Measurements from ENCODE around the gene MAZ. TPM values are rescaled to one million over a fixed set of nuclear protein-coding genes. Genes with fewer than 3 reads are reported as not detected.

MAZ gene
- polyA plus RNA-seq, 1 of the 3 experiments (the other 2 are of a cell fraction) = 163 TPM

DNA sequence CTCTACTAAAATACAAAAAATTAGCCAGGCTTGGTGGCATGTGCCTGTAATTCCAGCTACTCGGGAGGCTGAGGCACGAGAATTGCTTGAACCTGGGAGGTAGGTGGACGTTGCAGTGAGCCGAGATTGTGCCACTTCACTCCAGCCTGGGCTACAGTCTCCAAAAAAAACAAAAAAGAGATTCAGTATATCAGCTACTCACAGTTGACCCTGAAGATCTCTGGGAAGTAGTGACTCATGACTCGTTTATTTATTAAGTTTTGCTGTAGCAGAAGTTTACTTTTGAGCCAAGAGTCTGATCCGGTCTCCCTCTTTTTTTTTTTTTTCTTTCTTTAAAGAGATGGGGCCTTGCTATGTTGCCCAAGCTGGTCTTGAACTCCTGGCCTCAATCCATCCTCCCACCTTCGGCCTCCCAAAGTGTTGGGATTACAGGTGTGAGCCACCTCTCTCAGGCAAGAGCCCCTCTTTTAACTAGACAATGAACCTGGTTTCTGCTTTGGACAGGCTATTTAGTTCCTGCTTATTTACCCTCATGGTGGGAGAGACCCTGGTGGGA is 18.3 kb downstream of the MAZ start:
- H3F3A ChIP-seq (replicated peaks; ENCODE audit: insufficient read depth) = peaks cover 51% of the 10 kb centered on the region
- 14% methylated on average over 7 of the region's 7 CpGs for WGBS (ENCODE audit: low lambda C conversion rate)
- peak overlapping the region; percentile 54 to 97; a peak in 3 of 4 replicates for H3K27ac ChIP-seq (ENCODE audit: low read depth in 2 of 2, low read length in 1 of 2)
- POLR2A ChIA-PET = no interaction called here
- H3K9ac ChIP-seq = peak overlapping the region; percentile 78
- H3K9me2 ChIP-seq = no peaks in the 10 kb centered on the region
- H3K4me2 ChIP-seq = peak overlapping the region; percentile 90
- H3K9me3 ChIP-seq = no peaks in the 10 kb centered on the region
- no peak for DNase-seq
- H2AFZ ChIP-seq (ENCODE audit: low read depth) = no peak overlapping the region
- H3K36me3 ChIP-seq (replicated peaks in 1 of 2; ENCODE audit: control insufficient read depth in 1 of 2, insufficient read depth in 2 of 2, low read length in 1 of 2) = peaks cover under 1 to 8% of the 10 kb centered on the region in 2 experiments
- H3K27me3 ChIP-seq (ENCODE audit: insufficient read depth) = no peaks in the 10 kb centered on the region
- peak overlapping the region in 1 of 2 experiments; percentile 53; a peak in 2 of 4 replicates for H3K4me3 ChIP-seq (ENCODE audit: low read depth in 2 of 2, low read length in 1 of 2)
- CTCF ChIA-PET = interaction anchor here (0.8 to 14.0 kb wide), 4 partner anchors 9 to 196 kb away, joined by 3 to 129 read pairs (median 4); partner anchors contain the start of gene PAGR1
- peaks cover 86% of the 10 kb centered on the region for H3K79me2 ChIP-seq (ENCODE audit: insufficient read depth)
- no peaks in the 10 kb centered on the region for H4K20me1 ChIP-seq (ENCODE audit: insufficient read depth)
- H3K4me1 ChIP-seq (ENCODE audit: control insufficient read depth in 1 of 2, insufficient read depth in 2 of 2, low read depth in 1 of 2, low read length in 1 of 2) = peaks cover 25 to 37% of the 10 kb centered on the region in 2 experiments; a peak in 3 of 4 replicates
- TF ChIP-seq, protein P1, sequence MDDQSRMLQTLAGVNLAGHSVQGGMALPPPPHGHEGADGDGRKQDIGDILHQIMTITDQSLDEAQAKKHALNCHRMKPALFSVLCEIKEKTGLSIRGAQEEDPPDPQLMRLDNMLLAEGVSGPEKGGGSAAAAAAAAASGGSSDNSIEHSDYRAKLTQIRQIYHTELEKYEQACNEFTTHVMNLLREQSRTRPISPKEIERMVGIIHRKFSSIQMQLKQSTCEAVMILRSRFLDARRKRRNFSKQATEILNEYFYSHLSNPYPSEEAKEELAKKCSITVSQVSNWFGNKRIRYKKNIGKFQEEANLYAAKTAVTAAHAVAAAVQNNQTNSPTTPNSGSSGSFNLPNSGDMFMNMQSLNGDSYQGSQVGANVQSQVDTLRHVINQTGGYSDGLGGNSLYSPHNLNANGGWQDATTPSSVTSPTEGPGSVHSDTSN (IDR thresholded peaks at IDR 0.05) = peak; percentile 53
- TF ChIP-seq, protein P2, sequence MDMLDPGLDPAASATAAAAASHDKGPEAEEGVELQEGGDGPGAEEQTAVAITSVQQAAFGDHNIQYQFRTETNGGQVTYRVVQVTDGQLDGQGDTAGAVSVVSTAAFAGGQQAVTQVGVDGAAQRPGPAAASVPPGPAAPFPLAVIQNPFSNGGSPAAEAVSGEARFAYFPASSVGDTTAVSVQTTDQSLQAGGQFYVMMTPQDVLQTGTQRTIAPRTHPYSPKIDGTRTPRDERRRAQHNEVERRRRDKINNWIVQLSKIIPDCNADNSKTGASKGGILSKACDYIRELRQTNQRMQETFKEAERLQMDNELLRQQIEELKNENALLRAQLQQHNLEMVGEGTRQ (IDR thresholded peaks at IDR 0.05; ENCODE audit: borderline replicate concordance, low read depth, low read length) = no peak
- TF ChIP-seq GABPA (IDR thresholded peaks at IDR 0.05; ENCODE audit: low read depth) (no peak), JUND (IDR thresholded peaks at IDR 0.05) (peak; percentile 74), SMC3 (IDR thresholded peaks at IDR 0.05; ENCODE audit: low read depth, low read length) (no peak), RAD21 (IDR thresholded peaks at IDR 0.05; ENCODE audit: low read length) (no peak), SIN3A (IDR thresholded peaks at IDR 0.05; ENCODE audit: borderline replicate concordance, low read depth, low read length) (no peak), YY1 (IDR thresholded peaks at IDR 0.05; ENCODE audit: low read depth) (no peak), TAF1 (IDR thresholded peaks at IDR 0.05; ENCODE audit: borderline replicate concordance, low read depth, low read length) (no peak), POLR2AphosphoS5 (IDR thresholded peaks at IDR 0.05; ENCODE audit: low read depth, low read length) (no peak; the same call in 1 of the 2 replicates), NFIC (IDR thresholded peaks at IDR 0.05; ENCODE audit: borderline replicate concordance) (peak; percentile 48; the same call in 1 of the 2 replicates), CHD2 (IDR thresholded peaks at IDR 0.05; ENCODE audit: low read length, partially characterized antibody) (no peak), ELF1 (IDR thresholded peaks at IDR 0.05) (no peak), RXRA (IDR thresholded peaks at IDR 0.05; ENCODE audit: borderline replicate concordance, low read depth) (peak; percentile 30; the same call in 1 of the 2 replicates), RFX5 (IDR thresholded peaks at IDR 0.05; ENCODE audit: low read length) (no peak), TCF12 (IDR thresholded peaks at IDR 0.05) (peak; percentile 63), MAX (IDR thresholded peaks at IDR 0.05; ENCODE audit: low read depth) (peak; percentile 18; the same call in 1 of the 2 replicates), FOXM1 (IDR thresholded peaks at IDR 0.05; ENCODE audit: low read depth) (peak; percentile 21; the same call in 1 of the 2 replicates), FOXJ3 (CRISPR knock-in tag; IDR thresholded peaks at IDR 0.05) (no peak), TEAD4 (IDR thresholded peaks at IDR 0.05; ENCODE audit: borderline replicate concordance, insufficient read depth) (no peak), EZH2phosphoT487 (IDR thresholded peaks at IDR 0.05; ENCODE audit: borderline replicate concordance, low read depth) (no peak), EP300 (IDR thresholded peaks at IDR 0.05; ENCODE audit: borderline replicate concordance in 1 of 2, low read depth in 1 of 2, low read length in 1 of 2) (no peak), GATA2 (CRISPR knock-in tag; IDR thresholded peaks at IDR 0.05) (no peak)
- TF ChIP-seq, protein P3, sequence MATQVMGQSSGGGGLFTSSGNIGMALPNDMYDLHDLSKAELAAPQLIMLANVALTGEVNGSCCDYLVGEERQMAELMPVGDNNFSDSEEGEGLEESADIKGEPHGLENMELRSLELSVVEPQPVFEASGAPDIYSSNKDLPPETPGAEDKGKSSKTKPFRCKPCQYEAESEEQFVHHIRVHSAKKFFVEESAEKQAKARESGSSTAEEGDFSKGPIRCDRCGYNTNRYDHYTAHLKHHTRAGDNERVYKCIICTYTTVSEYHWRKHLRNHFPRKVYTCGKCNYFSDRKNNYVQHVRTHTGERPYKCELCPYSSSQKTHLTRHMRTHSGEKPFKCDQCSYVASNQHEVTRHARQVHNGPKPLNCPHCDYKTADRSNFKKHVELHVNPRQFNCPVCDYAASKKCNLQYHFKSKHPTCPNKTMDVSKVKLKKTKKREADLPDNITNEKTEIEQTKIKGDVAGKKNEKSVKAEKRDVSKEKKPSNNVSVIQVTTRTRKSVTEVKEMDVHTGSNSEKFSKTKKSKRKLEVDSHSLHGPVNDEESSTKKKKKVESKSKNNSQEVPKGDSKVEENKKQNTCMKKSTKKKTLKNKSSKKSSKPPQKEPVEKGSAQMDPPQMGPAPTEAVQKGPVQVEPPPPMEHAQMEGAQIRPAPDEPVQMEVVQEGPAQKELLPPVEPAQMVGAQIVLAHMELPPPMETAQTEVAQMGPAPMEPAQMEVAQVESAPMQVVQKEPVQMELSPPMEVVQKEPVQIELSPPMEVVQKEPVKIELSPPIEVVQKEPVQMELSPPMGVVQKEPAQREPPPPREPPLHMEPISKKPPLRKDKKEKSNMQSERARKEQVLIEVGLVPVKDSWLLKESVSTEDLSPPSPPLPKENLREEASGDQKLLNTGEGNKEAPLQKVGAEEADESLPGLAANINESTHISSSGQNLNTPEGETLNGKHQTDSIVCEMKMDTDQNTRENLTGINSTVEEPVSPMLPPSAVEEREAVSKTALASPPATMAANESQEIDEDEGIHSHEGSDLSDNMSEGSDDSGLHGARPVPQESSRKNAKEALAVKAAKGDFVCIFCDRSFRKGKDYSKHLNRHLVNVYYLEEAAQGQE (IDR thresholded peaks at IDR 0.05; ENCODE audit: low read depth, low read length) = no peak
- TF ChIP-seq, protein P4, sequence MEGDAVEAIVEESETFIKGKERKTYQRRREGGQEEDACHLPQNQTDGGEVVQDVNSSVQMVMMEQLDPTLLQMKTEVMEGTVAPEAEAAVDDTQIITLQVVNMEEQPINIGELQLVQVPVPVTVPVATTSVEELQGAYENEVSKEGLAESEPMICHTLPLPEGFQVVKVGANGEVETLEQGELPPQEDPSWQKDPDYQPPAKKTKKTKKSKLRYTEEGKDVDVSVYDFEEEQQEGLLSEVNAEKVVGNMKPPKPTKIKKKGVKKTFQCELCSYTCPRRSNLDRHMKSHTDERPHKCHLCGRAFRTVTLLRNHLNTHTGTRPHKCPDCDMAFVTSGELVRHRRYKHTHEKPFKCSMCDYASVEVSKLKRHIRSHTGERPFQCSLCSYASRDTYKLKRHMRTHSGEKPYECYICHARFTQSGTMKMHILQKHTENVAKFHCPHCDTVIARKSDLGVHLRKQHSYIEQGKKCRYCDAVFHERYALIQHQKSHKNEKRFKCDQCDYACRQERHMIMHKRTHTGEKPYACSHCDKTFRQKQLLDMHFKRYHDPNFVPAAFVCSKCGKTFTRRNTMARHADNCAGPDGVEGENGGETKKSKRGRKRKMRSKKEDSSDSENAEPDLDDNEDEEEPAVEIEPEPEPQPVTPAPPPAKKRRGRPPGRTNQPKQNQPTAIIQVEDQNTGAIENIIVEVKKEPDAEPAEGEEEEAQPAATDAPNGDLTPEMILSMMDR (IDR thresholded peaks at IDR 0.05) = no peak
